ENCODE results near the gene TMEM198.

Gene TMEM198

GRCh38 chr2:219515874-219516629 lies 27.8 kb upstream of the TMEM198 start:
- DNase-seq (ENCODE audit: low spot score in 2 of 2): no peak
- Mint-ChIP-seq H3K36me3 (no peaks in the 10 kb centered on the region), H3K9me3 (no peaks in the 10 kb centered on the region), H3K4me3 (no peak overlapping the region), H3K27ac (no peak overlapping the region), H3K4me1 (peaks cover 21% of the 10 kb centered on the region)
- no peak for ATAC-seq

GRCh38 chr2:219516888-219517287 lies 26.9 kb upstream of the TMEM198 start:
- H3K4me3 Mint-ChIP-seq: no peak overlapping the region
- ATAC-seq (no peak), DNase-seq (ENCODE audit: low spot score in 2 of 2) (no peak)
- peaks cover 29% of the 10 kb centered on the region for H3K4me1 Mint-ChIP-seq
- H3K9me3 Mint-ChIP-seq: no peaks in the 10 kb centered on the region
- H3K36me3 Mint-ChIP-seq: no peaks in the 10 kb centered on the region
- no peak overlapping the region for H3K27ac Mint-ChIP-seq

- no peak for ATAC-seq
- H3K27ac Mint-ChIP-seq: no peak overlapping the region
- H3K36me3 Mint-ChIP-seq: no peaks in the 10 kb centered on the region
- H3K4me1 Mint-ChIP-seq: peaks cover 26% of the 10 kb centered on the region
- H3K9me3 Mint-ChIP-seq: no peaks in the 10 kb centered on the region
- no peak overlapping the region for H3K4me3 Mint-ChIP-seq
- DNase-seq (ENCODE audit: low spot score in 2 of 2): no peak
These were observed 25.7 kb upstream of the TMEM198 start for GRCh38 chr2:219517954-219518778.

GRCh38 chr2:219519526-219519916 lies 24.3 kb upstream of the TMEM198 start:
- H3K27ac Mint-ChIP-seq: no peak overlapping the region

GRCh38 chr2:219520079-219520478 lies 23.7 kb upstream of the TMEM198 start:
- Mint-ChIP-seq H3K27ac (no peak overlapping the region), H3K36me3 (no peaks in the 10 kb centered on the region), H3K4me3 (no peak overlapping the region), H3K4me1 (peaks cover 13% of the 10 kb centered on the region), H3K9me3 (no peaks in the 10 kb centered on the region)
- DNase-seq (ENCODE audit: low spot score in 2 of 2) (no peak), ATAC-seq (no peak)

More at GRCh38 chr2:219519526-219519916, 24.3 kb upstream of the TMEM198 start:
- Mint-ChIP-seq H3K4me3 (no peak overlapping the region), H3K36me3 (no peaks in the 10 kb centered on the region), H3K9me3 (no peaks in the 10 kb centered on the region), H3K4me1 (peaks cover 13% of the 10 kb centered on the region)
- no peak for ATAC-seq
- no peak for DNase-seq (ENCODE audit: low spot score in 2 of 2)

- Mint-ChIP-seq H3K36me3 (no peaks in the 10 kb centered on the region), H3K4me1 (peaks cover 13% of the 10 kb centered on the region), H3K27ac (no peak overlapping the region), H3K9me3 (no peaks in the 10 kb centered on the region), H3K4me3 (no peak overlapping the region)
- ATAC-seq (peak; percentile 19), DNase-seq (ENCODE audit: low spot score in 2 of 2) (no peak)
These were observed 22.6 kb upstream of the TMEM198 start for GRCh38 chr2:219521066-219521880.

GRCh38 chr2:219522111-219523030 lies 21.5 kb upstream of the TMEM198 start:
- Mint-ChIP-seq H3K27ac (no peak overlapping the region), H3K36me3 (no peaks in the 10 kb centered on the region), H3K9me3 (no peaks in the 10 kb centered on the region), H3K4me1 (peaks cover 13% of the 10 kb centered on the region), H3K4me3 (no peak overlapping the region)
- no peak for DNase-seq (ENCODE audit: low spot score in 2 of 2)
- ATAC-seq: no peak

- Mint-ChIP-seq H3K9me3 (no peaks in the 10 kb centered on the region), H3K4me3 (no peak overlapping the region), H3K27ac (no peak overlapping the region), H3K4me1 (peaks cover 13% of the 10 kb centered on the region), H3K36me3 (no peaks in the 10 kb centered on the region)
- ATAC-seq (no peak), DNase-seq (ENCODE audit: low spot score in 2 of 2) (no peak)
These were observed 20.7 kb upstream of the TMEM198 start for GRCh38 chr2:219523031-219523671.

GRCh38 chr2:219524817-219525216 lies 19.0 kb upstream of the TMEM198 start:
- Mint-ChIP-seq H3K36me3 (no peaks in the 10 kb centered on the region), H3K4me1 (peaks cover 13% of the 10 kb centered on the region), H3K9me3 (no peaks in the 10 kb centered on the region), H3K27ac (no peak overlapping the region), H3K4me3 (no peak overlapping the region)
- no peak for ATAC-seq
- DNase-seq (ENCODE audit: low spot score in 2 of 2): no peak

- H3K27ac Mint-ChIP-seq: peak overlapping the region; percentile 2
- no peak for ATAC-seq
These were observed 18.1 kb upstream of the TMEM198 start for GRCh38 chr2:219525533-219526232.

GRCh38 chr2:219526320-219527075 lies 17.3 kb upstream of the TMEM198 start:
- DNase-seq (ENCODE audit: low spot score in 2 of 2): no peak
- Mint-ChIP-seq H3K36me3 (no peaks in the 10 kb centered on the region), H3K4me1 (peaks cover 16% of the 10 kb centered on the region), H3K9me3 (no peaks in the 10 kb centered on the region), H3K27ac (peak overlapping the region; percentile 2), H3K4me3 (no peak overlapping the region)
- ATAC-seq: no peak

More at GRCh38 chr2:219525533-219526232, 18.1 kb upstream of the TMEM198 start:
- no peaks in the 10 kb centered on the region for H3K36me3 Mint-ChIP-seq
- DNase-seq (ENCODE audit: low spot score in 2 of 2): no peak
- peaks cover 20% of the 10 kb centered on the region for H3K4me1 Mint-ChIP-seq
- H3K9me3 Mint-ChIP-seq: no peaks in the 10 kb centered on the region
- H3K4me3 Mint-ChIP-seq: no peak overlapping the region

- H3K36me3 Mint-ChIP-seq: no peaks in the 10 kb centered on the region
- H3K27ac Mint-ChIP-seq: no peak overlapping the region
- no peaks in the 10 kb centered on the region for H3K9me3 Mint-ChIP-seq
- DNase-seq (ENCODE audit: low spot score in 2 of 2) (no peak), ATAC-seq (no peak)
- no peak overlapping the region for H3K4me3 Mint-ChIP-seq
- peaks cover 10% of the 10 kb centered on the region for H3K4me1 Mint-ChIP-seq
These were observed 16.8 kb upstream of the TMEM198 start for GRCh38 chr2:219527076-219527394.

GRCh38 chr2:219527472-219527871 lies 16.4 kb upstream of the TMEM198 start:
- H3K27ac Mint-ChIP-seq: no peak overlapping the region
- H3K9me3 Mint-ChIP-seq: no peaks in the 10 kb centered on the region
- H3K4me3 Mint-ChIP-seq: no peak overlapping the region
- DNase-seq (ENCODE audit: low spot score in 2 of 2): no peak
- no peaks in the 10 kb centered on the region for H3K36me3 Mint-ChIP-seq
- ATAC-seq: no peak
- H3K4me1 Mint-ChIP-seq: peaks cover 7% of the 10 kb centered on the region

All from stimulated activated effector memory CD8-positive, alpha-beta T cell treated with anti-CD3 and anti-CD28 coated beads, Interleukin-12 subunit alpha, Interleukin-12 subunit beta, amount 100 ng/mL, for 72 hours (primary cell).